HG03060 (cell line): ENCODE results near the gene AP1S2.
A peak's percentile ranks its signal among the peaks of the same experiment; 100 is the strongest.

Source experiments
- ATAC-seq: cut with Tn5 transposase; IDR thresholded peaks from one replicate; pipeline ENCODE4 v1.9.1; 2021; ENCODE audit warnings: low read depth, moderate number of reproducible peaks; ENCODE audit not compliant: unreplicated experiment

The AP1S2 gene

GRCh38 chrX:15814771-15815365, 39.7 kb downstream of the AP1S2 start:
- ATAC-seq: no peak

GRCh38 chrX:15813416-15813815, 41.2 kb downstream of the AP1S2 start:
- ATAC-seq: no peak

GRCh38 chrX:15812192-15812938, 42.2 kb downstream of the AP1S2 start:
- ATAC-seq: no peak

- ATAC-seq: no peak
Observed at GRCh38 chrX:15808254-15808653, 46.4 kb downstream of the AP1S2 start.

- ATAC-seq: no peak
Observed at GRCh38 chrX:15804563-15804962, 50.0 kb downstream of the AP1S2 start.

DNA sequence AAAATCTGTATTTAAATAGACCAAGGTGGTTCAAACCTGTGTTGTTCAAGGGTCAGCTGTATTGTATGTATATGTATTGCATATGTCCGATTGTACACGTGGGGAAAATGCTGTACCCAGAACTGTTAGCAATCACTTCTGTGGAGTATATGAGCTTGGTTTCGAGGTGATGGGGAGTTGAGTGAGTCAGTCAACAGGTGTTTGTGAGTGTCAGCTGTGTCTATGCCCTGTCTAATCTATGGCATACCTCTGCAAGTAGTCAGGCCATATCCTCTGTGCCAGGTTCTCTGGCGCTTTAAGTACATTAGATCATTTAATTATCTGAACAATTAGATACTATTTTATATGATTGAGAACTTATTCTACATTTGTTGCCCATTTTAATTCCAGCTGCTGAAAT, 56.9 kb downstream of the AP1S2 start:
- ATAC-seq: no peak

DNA sequence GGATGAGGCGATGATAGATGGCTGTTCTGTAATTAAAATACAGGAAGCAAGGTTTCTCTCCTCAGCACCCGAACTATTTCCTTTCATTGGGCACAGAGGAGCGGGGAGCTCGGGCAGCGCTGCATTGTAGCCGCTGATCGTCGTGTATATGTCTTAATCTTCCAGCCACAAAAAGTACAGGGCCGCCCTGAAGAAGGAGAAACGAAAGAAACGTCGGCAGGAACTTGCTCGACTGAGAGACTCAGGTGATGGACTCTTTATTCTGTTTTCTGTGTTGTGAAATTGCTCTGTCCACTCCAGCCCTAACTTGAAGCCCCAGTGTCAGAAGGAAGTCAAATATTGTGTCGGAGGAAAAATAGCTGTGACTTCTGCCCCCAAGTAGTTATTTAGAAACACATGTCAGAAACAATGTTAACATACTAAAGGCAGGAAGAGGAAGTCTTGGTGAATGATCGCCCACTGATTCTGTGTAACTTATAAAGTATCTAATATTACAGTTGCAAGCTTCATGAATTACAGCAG, 63.8 kb downstream of the AP1S2 start:
- ATAC-seq: peak; percentile 17

- peak; percentile 79 for ATAC-seq
Observed at GRCh38 chrX:15789979-15790768, 64.4 kb downstream of the AP1S2 start, which contains the start of gene ZRSR2. Gene ZRSR2 (plus strand): TSS chrX:15790484. CDS start chrX:15790496, 12 bp downstream.

GRCh38 chrX:15786915-15787314, 67.7 kb downstream of the AP1S2 start:
- no peak for ATAC-seq

- no peak for ATAC-seq
Observed at GRCh38 chrX:15785176-15785750, 69.3 kb downstream of the AP1S2 start.

- no peak for ATAC-seq
Observed at GRCh38 chrX:15781961-15782699, 72.5 kb downstream of the AP1S2 start.
